ENCODE results near the gene KIAA1614. TPM values are rescaled to one million over a fixed set of nuclear protein-coding genes. Genes with fewer than 3 reads are reported as not detected.

KIAA1614 gene
- polyA plus RNA-seq, 1 donor (not counting 4 experiments of a cell fraction or from before 2014, with no cell fraction given) = 0.03 TPM

GRCh38 chr1:180950321-180950720 lies 37.6 kb downstream of the KIAA1614 start:
- Histone ChIP-seq H3K27ac (ENCODE audit: control insufficient read depth, insufficient read depth, low read length) (no peak overlapping the region), H3K79me2 (ENCODE audit: control insufficient read depth, insufficient read depth, low read length) (no peaks in the 10 kb centered on the region), H3K4me1 (ENCODE audit: control insufficient read depth, extremely low read depth, insufficient read depth, low read length) (peaks cover 14% of the 10 kb centered on the region), H2AFZ (ENCODE audit: control insufficient read depth, low read length) (no peak overlapping the region), H3K9ac (ENCODE audit: control insufficient read depth, extremely low read depth, insufficient read depth, low read length) (no peak overlapping the region), H3K4me2 (ENCODE audit: control insufficient read depth, extremely low read depth, insufficient read depth, low read depth, low read length) (no peak overlapping the region), H4K20me1 (ENCODE audit: control insufficient read depth, extremely low read depth, insufficient read depth, low read length) (no peaks in the 10 kb centered on the region), H3K9me3 (ENCODE audit: control insufficient read depth, low read depth, low read length) (peaks cover 13% of the 10 kb centered on the region), H3K9me1 (ENCODE audit: control insufficient read depth, extremely low read depth, insufficient read depth, low read length) (no peaks in the 10 kb centered on the region), H3K27me3 (ENCODE audit: control insufficient read depth, extremely low read depth, insufficient read depth, low read length) (no peaks in the 10 kb centered on the region), H3K4me3 (ENCODE audit: control insufficient read depth in 2 of 3, extremely low read depth in 1 of 3, insufficient read depth in 2 of 3, low read depth in 1 of 3, low read length in 3 of 3) (no peak overlapping the region), H3K36me3 (ENCODE audit: control insufficient read depth in 2 of 2, extremely low read depth in 1 of 2, insufficient read depth in 2 of 2, low read length in 2 of 2) (peaks cover 4 to 10% of the 10 kb centered on the region in 2 experiments)
- TF ChIP-seq CTCF (optimal IDR thresholded peaks at IDR 0.05 in 1 of 3, IDR thresholded peaks at IDR 0.05 in 1 of 3, conservative IDR thresholded peaks at IDR 0.05 in 1 of 3; ENCODE audit: extremely low read depth in 1 of 3, insufficient read depth in 2 of 3, low read length in 3 of 3) (no peak), EZH2 (IDR thresholded peaks at IDR 0.05; ENCODE audit: low read length) (no peak)
- DNase-seq (ENCODE audit: low read depth, low spot score) (no peak), FAIRE-seq (no peak)
- dilution Hi-C loops (cut with MboI; ENCODE audit: extremely low pct_ligation_motif_present, low sequenced_read_pairs) = no loop called here

GRCh38 chr1:180951186-180951745 lies 38.6 kb downstream of the KIAA1614 start:
- Histone ChIP-seq H3K27me3 (ENCODE audit: control insufficient read depth, extremely low read depth, insufficient read depth, low read length) (no peaks in the 10 kb centered on the region), H3K4me3 (ENCODE audit: control insufficient read depth in 2 of 3, extremely low read depth in 1 of 3, insufficient read depth in 2 of 3, low read depth in 1 of 3, low read length in 3 of 3) (no peak overlapping the region), H3K79me2 (ENCODE audit: control insufficient read depth, insufficient read depth, low read length) (no peaks in the 10 kb centered on the region), H3K4me1 (ENCODE audit: control insufficient read depth, extremely low read depth, insufficient read depth, low read length) (peaks cover 12% of the 10 kb centered on the region), H3K9me1 (ENCODE audit: control insufficient read depth, extremely low read depth, insufficient read depth, low read length) (no peaks in the 10 kb centered on the region), H4K20me1 (ENCODE audit: control insufficient read depth, extremely low read depth, insufficient read depth, low read length) (no peaks in the 10 kb centered on the region), H3K4me2 (ENCODE audit: control insufficient read depth, extremely low read depth, insufficient read depth, low read depth, low read length) (no peak overlapping the region), H3K27ac (ENCODE audit: control insufficient read depth, insufficient read depth, low read length) (no peak overlapping the region), H2AFZ (ENCODE audit: control insufficient read depth, low read length) (no peak overlapping the region), H3K9me3 (ENCODE audit: control insufficient read depth, low read depth, low read length) (peaks cover 10% of the 10 kb centered on the region), H3K9ac (ENCODE audit: control insufficient read depth, extremely low read depth, insufficient read depth, low read length) (no peak overlapping the region), H3K36me3 (ENCODE audit: control insufficient read depth in 2 of 2, extremely low read depth in 1 of 2, insufficient read depth in 2 of 2, low read length in 2 of 2) (peaks cover 4 to 10% of the 10 kb centered on the region in 2 experiments)
- FAIRE-seq (no peak), DNase-seq (ENCODE audit: low read depth, low spot score) (no peak)
- no peak for TF ChIP-seq CTCF (optimal IDR thresholded peaks at IDR 0.05 in 1 of 3, IDR thresholded peaks at IDR 0.05 in 1 of 3, conservative IDR thresholded peaks at IDR 0.05 in 1 of 3; ENCODE audit: extremely low read depth in 1 of 3, insufficient read depth in 2 of 3, low read length in 3 of 3)
- TF ChIP-seq EZH2 (IDR thresholded peaks at IDR 0.05; ENCODE audit: low read length) = no peak
- dilution Hi-C loops (cut with MboI; ENCODE audit: extremely low pct_ligation_motif_present, low sequenced_read_pairs) = no loop called here
